SK-N-SH (cell line): ENCODE results near the gene ABI1. TPM values are rescaled to one million over a fixed set of nuclear protein-coding genes. Genes with fewer than 3 reads are reported as not detected.

Source experiments
- CTCF ChIA-PET: fragments of 300-600, 350-600 bp; formaldehyde crosslinking; extraction: SDS; loops from one replicate; lab custom pipeline; 2021; lab: Yijun Ruan, JAX
- POLR2A ChIA-PET: fragments of 350-600 bp; sonication (Branson Sonifier 250); formaldehyde crosslinking; extraction: SDS; loops from one replicate; lab custom pipeline; 2020; ENCODE audit warnings: antibody characterized with exemption, inconsistent platforms; lab: Yijun Ruan, JAX
- DNase-seq: peaks from one replicate; pipeline ENCODE4 v3.0.0; 2012
- H2AFZ ChIP-seq: fragments of 200-600 bp; sonication (generic); 2 replicates; pipeline ENCODE4 v1.8.1; 2016; ENCODE audit warnings: antibody characterized with exemption, mild to moderate bottlenecking, low read depth
- H3F3A ChIP-seq: fragments of 200-600 bp; sonication (generic); replicated peaks from 2 replicates; pipeline ENCODE3; 2016; ENCODE audit warnings: antibody characterized with exemption, mild to moderate bottlenecking; ENCODE audit not compliant: insufficient read depth
- H3K27ac ChIP-seq, 2 experiments: fragments of 200-500 bp in 1 of 2; fragments of 200-600 bp in 1 of 2; sonication (Bioruptor generic) in 1 of 2; sonication (generic), shearing (Covaris generic) in 1 of 2; 2 replicates each; pipeline versions ENCODE4 v1.5.1 to v1.6.1; 2014 to 2016; ENCODE audit warnings: low read depth in 2 of 2, inconsistent platforms in 1 of 2, low read length in 1 of 2, mild to moderate bottlenecking in 1 of 2, mixed read lengths in 1 of 2
- H3K27me3 ChIP-seq: fragments of 200-600 bp; sonication (generic), shearing (Covaris generic); 2 replicates; pipeline ENCODE4 v1.6.1; 2016; ENCODE audit warnings: mixed run types; ENCODE audit not compliant: insufficient read depth
- H3K36me3 ChIP-seq, 2 experiments: fragments of 200-500 bp in 1 of 2; fragments of 200-600 bp in 1 of 2; sonication (Bioruptor generic) in 1 of 2; sonication (generic) in 1 of 2; replicated peaks in 1 of 2; 2 replicates each; pipeline versions ENCODE3 to v1.5.1; 2014 to 2016; ENCODE audit warnings: low read length in 1 of 2, mild to moderate bottlenecking in 1 of 2; ENCODE audit not compliant: insufficient read depth in 2 of 2, control insufficient read depth in 1 of 2
- H3K4me1 ChIP-seq, 2 experiments: fragments of 200-500 bp in 1 of 2; fragments of 200-600 bp in 1 of 2; sonication (Bioruptor generic) in 1 of 2; sonication (generic), shearing (Covaris generic) in 1 of 2; 2 replicates each; pipeline versions ENCODE4 v1.5.1 to v1.6.1; 2014 to 2016; ENCODE audit warnings: low read depth in 1 of 2, low read length in 1 of 2, mixed run types in 1 of 2; ENCODE audit not compliant: insufficient read depth in 2 of 2, control insufficient read depth in 1 of 2
- H3K4me2 ChIP-seq: fragments of 200-600 bp; sonication (generic), shearing (Covaris generic); 2 replicates; pipeline ENCODE4 v1.6.1; 2017; ENCODE audit warnings: mixed run types
- H3K4me3 ChIP-seq, 2 experiments: fragments of 200-500 bp in 1 of 2; fragments of 200-600 bp in 1 of 2; sonication (Bioruptor generic) in 1 of 2; sonication (generic), shearing (Covaris generic) in 1 of 2; 2 replicates each; pipeline versions ENCODE4 v1.5.1 to v1.8.1; 2014 to 2016; ENCODE audit warnings: low read depth in 2 of 2, inconsistent platforms in 1 of 2, low read length in 1 of 2, mild to moderate bottlenecking in 1 of 2, mixed read lengths in 1 of 2, moderate library complexity in 1 of 2
- H3K79me2 ChIP-seq: fragments of 200-600 bp; sonication (generic); 2 replicates; pipeline ENCODE4 v1.8.1; 2017; ENCODE audit warnings: mild to moderate bottlenecking; ENCODE audit not compliant: insufficient read depth
- H3K9ac ChIP-seq: fragments of 200-600 bp; sonication (generic); 2 replicates; pipeline ENCODE4 v1.6.1; 2017; ENCODE audit warnings: mixed run types
- H3K9me2 ChIP-seq: fragments of 200-600 bp; sonication (generic); 2 replicates; pipeline ENCODE4 v1.6.1; 2017; ENCODE audit warnings: mixed run types
- H3K9me3 ChIP-seq: fragments of 200-600 bp; sonication (generic); 2 replicates; pipeline ENCODE4 v1.6.1; 2017; ENCODE audit warnings: mixed run types, mild to moderate bottlenecking, moderate library complexity
- H4K20me1 ChIP-seq: fragments of 200-600 bp; sonication (generic); 2 replicates; pipeline ENCODE4 v1.6.1; 2017; ENCODE audit warnings: mild to moderate bottlenecking, mixed run types; ENCODE audit not compliant: insufficient read depth
- EP300 ChIP-seq, 2 experiments: IDR thresholded peaks; 2 replicates each; pipeline versions ENCODE4 v1.4.0 to v1.6.1; 2012; ENCODE audit warnings: borderline replicate concordance in 1 of 2, low read depth in 1 of 2, low read length in 1 of 2
- EZH2phosphoT487 ChIP-seq: fragments of 200-600 bp; sonication (generic); IDR thresholded peaks from 2 replicates; pipeline ENCODE4 v1.6.1; 2017; ENCODE audit warnings: low read depth, mixed run types, mild to moderate bottlenecking, antibody characterized with exemption, moderate library complexity, borderline replicate concordance
- FOSL2 ChIP-seq: IDR thresholded peaks from 2 replicates; pipeline ENCODE4 v1.4.0; 2012; ENCODE audit warnings: low read depth, mild to moderate bottlenecking, moderate library complexity, borderline replicate concordance
- FOXJ3 ChIP-seq: sonication (generic); formaldehyde crosslinking; IDR thresholded peaks from 2 replicates; pipeline ENCODE4 v1.5.1; 2020; ENCODE audit warnings: mild to moderate bottlenecking, missing genetic modification reagents
- IRF3 ChIP-seq: fragments of 150-350 bp; IDR thresholded peaks from 2 replicates; pipeline ENCODE4 v1.6.1; 2016; ENCODE audit warnings: mild to moderate bottlenecking, low read depth, low read length
- JUND ChIP-seq: IDR thresholded peaks from 2 replicates; pipeline ENCODE4 v1.4.0; 2012
- MXI1 ChIP-seq: IDR thresholded peaks from 2 replicates; pipeline ENCODE4 v1.6.1; 2012; ENCODE audit warnings: mild to moderate bottlenecking, low read depth, low read length, improper control_type of control experiment
- NFIC ChIP-seq: IDR thresholded peaks from 2 replicates; pipeline ENCODE4 v1.4.0; 2012; ENCODE audit warnings: borderline replicate concordance
- NRF1 ChIP-seq: IDR thresholded peaks from 2 replicates; pipeline ENCODE4 v1.6.1; 2012; ENCODE audit warnings: low read depth, mild to moderate bottlenecking, low read length
- PBX3 ChIP-seq: IDR thresholded peaks from 2 replicates; pipeline ENCODE4; 2012
- POLR2AphosphoS5 ChIP-seq: IDR thresholded peaks from 2 replicates; pipeline ENCODE4 v1.6.1; 2012; ENCODE audit warnings: low read depth, low read length
- RAD21 ChIP-seq: IDR thresholded peaks from 2 replicates; pipeline ENCODE4 v1.6.1; 2012; ENCODE audit warnings: mild to moderate bottlenecking, low read length
- RCOR1 ChIP-seq: fragments of 150-350 bp; IDR thresholded peaks from 2 replicates; pipeline ENCODE4 v1.6.1; 2017; ENCODE audit warnings: antibody characterized with exemption, low read length
- SIN3A ChIP-seq: IDR thresholded peaks from 2 replicates; pipeline ENCODE4 v1.6.1; 2012; ENCODE audit warnings: low read depth, mild to moderate bottlenecking, low read length, moderate library complexity, borderline replicate concordance
- SMC3 ChIP-seq: IDR thresholded peaks from 2 replicates; pipeline ENCODE4 v1.6.1; 2012; ENCODE audit warnings: low read depth, low read length, improper control_type of control experiment
- YY1 ChIP-seq: IDR thresholded peaks from 2 replicates; pipeline ENCODE4 v1.4.0; 2012; ENCODE audit warnings: low read depth, mild to moderate bottlenecking
- WGBS: methylation state at CpG from one replicate; pipeline ENCODE4 v1.1.6; 2017; ENCODE audit warnings: low lambda C conversion rate; 5-methylcytosine and 5-hydroxymethylcytosine counted together
- polyA plus RNA-seq, 3 experiments: library from polyadenylated mRNA; depleted of rRNA; stranded (reverse); fragments of >200 nt; gene quantifications; 2 replicates each; pipeline ENCODE4 v1.2.3, GENCODE V29; 2012
- TF ChIP-seq, protein P1 (sequence below): IDR thresholded peaks from 2 replicates; pipeline ENCODE4 v1.4.0; 2012; ENCODE audit warnings: low read depth
- TF ChIP-seq, protein P2 (sequence below): fragments of 200-600 bp; sonication (generic); IDR thresholded peaks from 2 replicates; pipeline ENCODE4 v1.6.1; 2017; ENCODE audit warnings: antibody characterized with exemption, mild to moderate bottlenecking, moderate library complexity
- TF ChIP-seq, protein P3 (sequence below): IDR thresholded peaks from 2 replicates; pipeline ENCODE4 v1.4.0; 2012; ENCODE audit warnings: low read depth, borderline replicate concordance

Gene ABI1
- polyA plus RNA-seq, 1 of the 3 experiments (the other 2 are of a cell fraction), result 36.7 TPM

DNA sequence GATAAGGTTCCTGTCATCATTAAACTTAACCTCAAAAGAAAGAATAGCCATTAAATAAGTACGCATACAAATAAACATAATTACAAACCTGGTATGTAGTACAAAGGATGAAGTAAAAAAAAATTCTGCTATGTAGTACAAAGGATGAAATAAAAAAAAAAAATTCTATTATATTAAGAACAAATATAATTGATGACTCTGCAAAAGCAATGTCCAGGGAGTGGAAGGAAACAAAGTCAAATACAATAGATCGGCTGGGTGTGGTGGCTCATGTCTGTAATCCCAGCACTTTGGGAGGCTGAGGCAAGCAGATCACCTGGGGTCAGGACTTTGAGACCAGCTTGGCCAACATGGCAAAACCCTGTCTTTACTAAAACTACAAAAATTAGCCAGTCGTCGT is 56.9 kb downstream of the ABI1 start:
- WGBS, result 99% methylated on average over 4 of the region's 4 CpGs
- no peak overlapping the region for H3K4me3 ChIP-seq
- CTCF ChIA-PET, result interaction anchor here (0.9 kb wide), 1 partner anchor 29 kb away, joined by 3 read pairs; no protein-coding TSS in a partner anchor
- no peak overlapping the region for H3K9ac ChIP-seq
- no peak for DNase-seq
- TF ChIP-seq MXI1 (no peak), PBX3 (no peak), POLR2AphosphoS5 (no peak), EP300 (IDR thresholded peaks at IDR 0.05; ENCODE audit: borderline replicate concordance in 1 of 2, low read depth in 1 of 2, low read length in 1 of 2) (no peak), NFIC (no peak), EZH2phosphoT487 (no peak), NRF1 (no peak), SIN3A (no peak), FOXJ3 (CRISPR knock-in tag) (no peak), FOSL2 (no peak), IRF3 (no peak), JUND (no peak), YY1 (no peak), SMC3 (no peak), RAD21 (no peak), RCOR1 (no peak)
- TF ChIP-seq, protein P1, sequence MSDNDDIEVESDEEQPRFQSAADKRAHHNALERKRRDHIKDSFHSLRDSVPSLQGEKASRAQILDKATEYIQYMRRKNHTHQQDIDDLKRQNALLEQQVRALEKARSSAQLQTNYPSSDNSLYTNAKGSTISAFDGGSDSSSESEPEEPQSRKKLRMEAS, result no peak
- TF ChIP-seq, protein P2, sequence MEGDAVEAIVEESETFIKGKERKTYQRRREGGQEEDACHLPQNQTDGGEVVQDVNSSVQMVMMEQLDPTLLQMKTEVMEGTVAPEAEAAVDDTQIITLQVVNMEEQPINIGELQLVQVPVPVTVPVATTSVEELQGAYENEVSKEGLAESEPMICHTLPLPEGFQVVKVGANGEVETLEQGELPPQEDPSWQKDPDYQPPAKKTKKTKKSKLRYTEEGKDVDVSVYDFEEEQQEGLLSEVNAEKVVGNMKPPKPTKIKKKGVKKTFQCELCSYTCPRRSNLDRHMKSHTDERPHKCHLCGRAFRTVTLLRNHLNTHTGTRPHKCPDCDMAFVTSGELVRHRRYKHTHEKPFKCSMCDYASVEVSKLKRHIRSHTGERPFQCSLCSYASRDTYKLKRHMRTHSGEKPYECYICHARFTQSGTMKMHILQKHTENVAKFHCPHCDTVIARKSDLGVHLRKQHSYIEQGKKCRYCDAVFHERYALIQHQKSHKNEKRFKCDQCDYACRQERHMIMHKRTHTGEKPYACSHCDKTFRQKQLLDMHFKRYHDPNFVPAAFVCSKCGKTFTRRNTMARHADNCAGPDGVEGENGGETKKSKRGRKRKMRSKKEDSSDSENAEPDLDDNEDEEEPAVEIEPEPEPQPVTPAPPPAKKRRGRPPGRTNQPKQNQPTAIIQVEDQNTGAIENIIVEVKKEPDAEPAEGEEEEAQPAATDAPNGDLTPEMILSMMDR, result no peak
- TF ChIP-seq, protein P3, sequence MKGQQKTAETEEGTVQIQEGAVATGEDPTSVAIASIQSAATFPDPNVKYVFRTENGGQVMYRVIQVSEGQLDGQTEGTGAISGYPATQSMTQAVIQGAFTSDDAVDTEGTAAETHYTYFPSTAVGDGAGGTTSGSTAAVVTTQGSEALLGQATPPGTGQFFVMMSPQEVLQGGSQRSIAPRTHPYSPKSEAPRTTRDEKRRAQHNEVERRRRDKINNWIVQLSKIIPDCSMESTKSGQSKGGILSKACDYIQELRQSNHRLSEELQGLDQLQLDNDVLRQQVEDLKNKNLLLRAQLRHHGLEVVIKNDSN, result no peak
- TF ChIP-seq, all 33 proteins: peak for 0
- H3K9me2 ChIP-seq, result no peaks in the 10 kb centered on the region
- H3K79me2 ChIP-seq, result peaks cover 83% of the 10 kb centered on the region
- no peak overlapping the region for H2AFZ ChIP-seq
- no peaks in the 10 kb centered on the region for H3K9me3 ChIP-seq
- H3F3A ChIP-seq, result peaks cover 14% of the 10 kb centered on the region
- no peak overlapping the region for H3K4me2 ChIP-seq
- peaks cover 76% of the 10 kb centered on the region for H4K20me1 ChIP-seq
- no peaks in the 10 kb centered on the region for H3K27me3 ChIP-seq
- H3K27ac ChIP-seq, result no peak overlapping the region
- POLR2A ChIA-PET, result no interaction called here
- 0 out of 4 replicates have a peak, but pooled peaks cover 0 to 6% of the 10 kb centered on the region in 2 experiments for H3K4me1 ChIP-seq
- H3K36me3 ChIP-seq, result no peaks in the 10 kb centered on the region
